GM21619 (cell line): Measurements from ENCODE around the gene SH3BGRL3.
A peak's percentile ranks its signal among the peaks of the same experiment; 100 is the strongest.
"Not testable (repeated sequence)": the region's sequence is repeated elsewhere in the genome, so short reads cannot be mapped to it uniquely, and the experiment has no call there.

Experiments used
- ATAC-seq: cut with Tn5 transposase; IDR thresholded peaks from one replicate; pipeline ENCODE4 v1.9.1; 2021; ENCODE audit not compliant: unreplicated experiment

Gene SH3BGRL3

GRCh38 chr1:26279456-26280332, at the start of gene SH3BGRL3:
TSS of gene SH3BGRL3 (plus strand) at chr1:26280086. CDS start at chr1:26280156, 70 bp downstream.
- peak; percentile 54 for ATAC-seq

DNA sequence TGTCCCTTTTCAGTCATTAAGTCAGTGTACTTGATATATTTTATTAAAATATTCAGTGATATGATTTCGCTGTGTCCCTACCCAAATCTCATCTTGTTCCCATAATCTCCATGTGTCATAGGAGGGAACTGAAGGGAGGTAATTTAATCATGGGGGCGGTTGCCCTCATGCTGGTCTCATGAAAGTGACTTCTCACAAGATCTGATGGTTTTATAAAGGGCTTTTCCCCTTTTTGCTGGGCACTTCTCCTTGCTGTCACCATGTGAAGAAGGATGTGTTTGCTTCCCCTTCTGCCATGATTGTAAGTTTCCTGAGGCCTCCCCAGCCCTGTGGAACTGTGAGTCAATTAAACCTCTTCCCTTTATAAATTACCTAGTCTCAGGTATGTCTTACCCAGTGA, 49.2 kb upstream of the SH3BGRL3 start:
- not testable (repeated sequence) for ATAC-seq

DNA sequence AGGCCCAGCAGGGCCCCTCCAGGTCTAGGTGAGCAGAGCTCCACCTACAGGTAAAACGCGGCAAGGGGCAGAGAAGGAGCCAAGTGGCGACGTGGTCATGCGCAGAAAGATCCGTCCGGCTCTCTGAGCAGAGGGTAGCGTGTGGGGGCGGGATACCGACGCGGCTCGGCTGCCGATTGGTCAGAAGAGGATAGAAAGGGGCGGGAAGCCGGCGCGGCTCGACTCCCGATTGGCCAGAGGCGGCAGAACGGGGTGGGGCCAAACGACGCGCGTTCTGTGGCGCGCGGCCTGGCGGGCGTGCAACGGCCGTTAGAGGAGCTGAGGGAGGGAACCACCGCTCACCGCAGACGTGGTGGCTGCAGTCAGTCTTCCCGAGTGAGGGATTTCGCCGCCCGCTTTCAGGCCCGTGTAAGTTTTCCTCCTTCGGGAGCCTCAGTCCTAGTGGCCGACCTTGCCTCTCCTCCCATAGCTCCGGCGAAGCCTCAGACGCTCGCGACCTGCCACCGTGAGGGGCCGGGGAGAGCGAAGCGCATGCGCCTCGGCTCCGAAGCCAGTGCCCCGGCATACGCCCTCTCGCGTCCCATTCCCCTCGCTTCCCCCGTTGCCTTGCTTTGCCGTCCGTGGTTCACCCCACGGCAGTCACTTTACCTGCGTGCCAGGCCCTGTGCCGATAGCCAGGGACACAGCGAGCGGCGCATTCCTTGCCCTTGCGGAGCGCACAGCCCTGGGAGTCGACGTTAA, 45.8 kb upstream of the SH3BGRL3 start, which contains the start of gene CEP85:
CEP85 (plus strand) TSS at position 298 of the 741 bp plus-strand sequence. CDS start 5,584 bp downstream, outside the sequence.
- ATAC-seq = peak; percentile 86

DNA sequence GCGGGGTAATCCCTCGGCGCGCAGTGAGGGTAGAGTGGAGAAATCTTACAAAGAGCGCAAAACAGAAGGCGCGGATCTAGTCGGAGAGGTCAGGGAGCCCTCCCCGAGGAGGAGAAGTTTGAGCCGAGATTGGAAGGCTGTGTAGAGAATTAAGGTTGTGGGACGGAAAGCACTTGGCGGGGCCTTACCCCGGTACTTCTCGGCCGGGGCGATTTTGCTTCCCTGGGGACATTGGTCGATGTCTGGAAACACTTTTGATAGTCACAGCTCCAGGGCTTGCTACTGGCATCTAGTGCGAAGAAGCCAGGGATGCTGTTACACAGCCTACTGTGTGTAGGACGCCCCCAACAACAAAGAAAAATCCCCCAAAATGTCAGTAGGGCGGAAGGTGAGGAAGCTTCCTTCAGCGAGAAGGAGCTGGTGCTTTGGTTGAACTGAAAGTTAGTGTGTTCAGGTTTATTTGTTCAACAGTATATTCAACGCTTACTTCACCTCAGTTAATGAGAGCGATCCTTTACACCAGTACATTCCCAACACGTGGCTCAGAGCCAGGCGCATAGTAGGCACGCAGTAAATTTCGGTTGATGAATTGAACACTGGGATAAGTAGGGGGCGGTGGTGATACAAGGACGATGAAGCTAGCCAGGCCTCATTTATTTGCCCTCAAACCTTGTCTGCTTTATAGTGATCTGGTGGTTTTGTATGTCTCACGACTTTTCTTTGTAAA, 45.1 kb upstream of the SH3BGRL3 start:
- peak; percentile 3 for ATAC-seq

DNA sequence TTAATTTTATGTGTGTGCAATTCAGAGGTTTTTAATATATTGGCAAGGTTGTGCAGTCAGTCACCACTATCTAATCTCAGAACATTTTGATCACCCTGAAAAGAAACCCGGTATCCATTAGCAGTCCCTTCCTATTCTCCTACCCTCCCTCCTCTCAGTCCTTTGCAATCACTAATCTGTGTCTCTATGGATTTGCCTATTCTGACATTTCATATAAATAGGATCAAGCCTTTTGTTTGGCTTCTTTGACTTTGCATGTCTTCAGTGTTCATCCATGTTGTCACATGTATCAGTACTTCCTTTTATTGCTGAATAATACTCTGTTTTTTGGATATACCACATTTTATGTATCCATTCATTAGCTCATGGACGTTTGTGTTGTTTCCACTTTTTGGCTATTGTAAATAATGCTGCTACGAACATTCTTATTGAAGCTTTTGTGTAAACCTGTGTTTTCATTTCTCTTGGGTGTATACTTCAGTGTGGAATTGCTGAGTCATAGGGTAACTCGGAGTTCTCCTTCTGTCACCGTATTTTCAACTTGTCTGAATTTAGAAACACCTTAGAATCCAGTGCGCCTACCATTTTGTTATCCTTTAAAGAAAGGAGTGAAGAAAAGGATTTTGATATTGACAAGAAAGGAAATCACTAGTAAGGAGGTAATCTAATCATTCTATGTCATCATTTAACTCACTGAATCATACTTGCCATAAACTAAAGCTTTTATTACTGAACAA, 42.5 kb upstream of the SH3BGRL3 start:
- ATAC-seq = no peak

- ATAC-seq = no peak
Measured at GRCh38 chr1:26239936-26240335, 40.0 kb upstream of the SH3BGRL3 start.

DNA sequence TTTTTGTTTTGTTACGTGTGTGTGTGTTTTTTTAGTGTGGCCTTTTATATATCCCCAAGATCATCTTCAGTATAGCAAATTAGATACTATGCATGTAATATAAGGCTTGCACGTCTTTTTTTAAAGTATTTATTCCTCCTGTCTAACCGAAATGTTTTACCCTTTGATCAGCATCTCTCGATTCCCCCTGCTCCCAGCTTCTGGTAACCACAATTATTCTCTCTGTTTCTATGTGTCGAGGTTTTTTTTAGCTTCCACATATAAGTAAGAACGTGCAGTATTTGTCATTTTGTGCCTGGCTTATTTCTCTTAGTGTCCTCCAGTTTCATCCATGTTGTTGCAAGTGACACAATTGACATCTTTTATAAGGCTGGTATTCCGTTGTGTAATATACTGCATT, 27.2 kb upstream of the SH3BGRL3 start:
- no peak for ATAC-seq

DNA sequence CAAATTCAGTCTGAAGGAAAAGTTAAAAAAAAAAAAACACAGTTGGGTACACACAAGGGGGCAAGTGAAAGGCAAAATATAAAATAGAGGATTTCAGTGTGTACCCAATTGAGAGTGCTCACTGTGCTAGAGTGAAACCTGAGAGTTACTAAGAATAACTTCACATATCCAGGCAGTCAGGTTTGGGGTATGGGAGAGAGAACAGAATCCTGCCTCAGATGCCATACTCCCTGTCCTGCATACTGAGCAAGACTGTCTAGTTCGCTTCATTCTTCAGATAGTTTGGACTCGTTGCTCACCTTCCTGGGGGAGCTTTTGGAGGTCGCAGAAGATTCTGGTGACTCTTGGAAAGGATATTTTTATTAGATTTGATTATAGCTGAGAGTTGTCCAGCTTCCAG, 25.5 kb upstream of the SH3BGRL3 start:
- ATAC-seq = no peak

DNA sequence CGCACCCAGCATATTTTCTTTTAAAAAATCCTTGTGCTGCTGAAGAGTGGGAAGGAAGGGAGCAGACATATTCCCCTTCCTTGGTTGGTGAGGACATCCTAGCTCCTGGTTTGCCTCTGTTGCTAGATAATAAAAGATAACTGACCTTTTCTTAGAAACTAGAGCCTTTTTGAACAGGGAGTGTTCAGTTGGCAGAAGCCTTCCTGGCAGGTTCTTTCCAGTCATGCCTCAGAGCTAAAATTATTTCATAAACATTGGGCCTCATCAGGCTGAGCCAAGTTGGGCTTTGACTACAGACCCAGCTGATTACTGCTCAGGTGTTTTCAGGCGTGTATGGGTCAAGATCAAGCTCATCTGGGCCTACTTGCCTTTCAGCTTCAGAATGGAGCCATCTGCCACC, 22.7 kb upstream of the SH3BGRL3 start:
- ATAC-seq = no peak

- no peak for ATAC-seq
Measured at GRCh38 chr1:26259005-26259404, 20.9 kb upstream of the SH3BGRL3 start.

DNA sequence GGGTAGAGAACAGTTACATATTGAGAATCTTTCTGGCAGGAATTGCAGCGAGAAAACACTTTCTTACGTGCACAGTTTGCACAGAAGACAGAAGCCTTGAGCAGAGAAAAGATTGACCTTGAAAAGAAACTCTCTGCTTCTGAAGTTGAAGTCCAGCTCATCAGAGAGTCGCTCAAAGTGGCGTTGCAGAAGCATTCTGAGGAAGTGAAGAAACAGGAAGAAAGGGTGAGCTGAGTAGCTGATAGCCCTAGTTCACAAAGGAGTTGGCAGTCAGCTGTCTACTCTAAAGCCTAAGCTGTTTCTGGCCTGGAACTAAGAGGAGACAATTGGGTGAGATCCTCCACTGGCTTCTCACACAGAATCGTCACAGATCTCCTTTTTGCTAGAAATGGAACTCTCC, 20.3 kb upstream of the SH3BGRL3 start:
- no peak for ATAC-seq

GRCh38 chr1:26263212-26263611, 16.7 kb upstream of the SH3BGRL3 start:
- no peak for ATAC-seq

DNA sequence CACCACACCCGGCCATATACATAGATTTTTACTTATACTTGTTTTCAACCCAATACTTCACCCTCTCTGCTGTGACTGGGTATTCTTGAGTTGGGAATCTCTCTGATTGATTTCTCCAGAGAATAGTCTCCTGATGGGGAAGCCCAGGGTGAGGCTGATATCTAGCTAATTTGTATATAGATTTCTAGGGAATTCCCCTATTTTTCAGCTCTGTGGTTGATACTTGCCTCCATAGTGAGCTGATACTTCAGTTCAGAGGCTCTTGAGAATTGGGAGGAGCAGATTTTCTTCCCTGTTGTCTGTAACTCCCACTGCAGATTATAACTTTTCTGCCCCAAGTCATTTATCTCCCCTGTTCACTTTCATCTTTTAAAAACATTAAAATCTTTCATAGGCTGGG, 14.5 kb upstream of the SH3BGRL3 start:
- ATAC-seq = no peak

- no peak for ATAC-seq
Measured at GRCh38 chr1:26268290-26269197, 11.3 kb upstream of the SH3BGRL3 start.

DNA sequence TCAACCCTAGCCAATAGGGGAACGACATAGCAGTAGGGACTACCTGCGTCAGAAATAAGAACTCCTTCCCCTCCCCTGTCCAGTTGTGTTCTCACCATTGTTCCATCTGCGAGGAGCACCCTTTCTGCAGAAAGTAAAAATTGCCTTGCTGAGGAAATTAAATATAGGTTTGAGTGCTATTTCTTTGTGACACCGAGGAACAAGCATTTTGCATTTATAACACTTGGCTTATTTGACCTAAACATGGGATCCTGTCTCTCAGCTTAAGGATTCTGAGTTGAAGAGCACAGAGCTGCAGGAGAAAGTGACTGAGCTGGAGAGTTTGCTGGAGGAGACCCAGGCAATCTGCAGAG, 10.7 kb upstream of the SH3BGRL3 start:
- ATAC-seq = no peak

- ATAC-seq = no peak
Measured at GRCh38 chr1:26274801-26275425, 5.0 kb upstream of the SH3BGRL3 start.

GRCh38 chr1:26275580-26276431, 4.1 kb upstream of the SH3BGRL3 start:
- peak; percentile 34 for ATAC-seq

GRCh38 chr1:26276432-26276838, 3.5 kb upstream of the SH3BGRL3 start:
- ATAC-seq = no peak
